SK-N-MC (cell line): ENCODE measurements around the gene MEF2D.

Source experiments
- EZH2 ChIP-seq: fragments of 200-600 bp; sonication (generic); IDR thresholded peaks from one replicate; pipeline ENCODE4 v1.6.1; 2017; ENCODE audit warnings: antibody characterized with exemption
- FOXP2 ChIP-seq: optimal IDR thresholded peaks from 2 replicates; pipeline ENCODE3; 2011; ENCODE audit warnings: mild to moderate bottlenecking, moderate library complexity; ENCODE audit not compliant: insufficient read depth; ENCODE audit errors: extremely low read length, control extremely low read depth
- POLR2AphosphoS5 ChIP-seq: IDR thresholded peaks from 2 replicates; pipeline ENCODE4 v1.6.1; 2012; ENCODE audit warnings: mild to moderate bottlenecking, low read depth, low read length, borderline replicate concordance

DNA sequence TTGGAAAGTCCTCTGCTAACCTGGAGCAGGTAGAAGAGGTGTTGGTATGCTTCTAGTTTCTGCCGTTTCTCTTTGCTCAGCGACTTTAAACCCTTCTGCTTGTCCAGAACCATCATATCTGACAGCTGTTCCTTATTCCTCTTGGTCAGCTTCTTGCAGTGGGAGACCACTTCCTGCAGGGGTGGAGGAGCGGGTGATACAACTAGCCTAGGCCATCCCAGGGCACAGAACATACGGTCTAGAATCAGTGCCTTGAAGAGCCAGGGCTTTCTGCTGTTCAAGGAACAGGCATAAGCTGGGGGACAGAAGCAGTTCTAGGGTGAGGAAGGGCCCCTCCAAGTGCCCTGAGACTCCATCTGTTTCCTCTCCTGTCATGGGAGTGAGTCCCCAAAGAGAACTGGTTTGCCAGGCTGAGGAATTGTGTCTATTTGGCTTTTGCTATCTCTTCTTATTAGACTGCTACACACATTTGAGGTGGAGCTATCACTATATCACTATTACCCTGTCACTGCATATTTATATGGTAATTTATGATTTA is 39.3 kb upstream of the MEF2D start:
- TF ChIP-seq EZH2 (no peak), POLR2AphosphoS5 (no peak), FOXP2 (no peak)
